CD14-positive monocyte (primary cell): Measurements from ENCODE around the gene EIF4E. TPM values are rescaled to one million over a fixed set of nuclear protein-coding genes. Genes with fewer than 3 reads are reported as not detected.

ENCODE experiments used
- DNase-seq, 3 donors: peaks; one replicate each; pipeline ENCODE4 v3.0.0-alpha.2; 2011 to 2022
- H2AFZ ChIP-seq: 2 replicates; pipeline ENCODE4 v1.6.0; 2012; ENCODE audit warnings: mild to moderate bottlenecking, low read depth, low read length, inconsistent platforms; ENCODE audit not compliant: insufficient read depth, poor library complexity, severe bottlenecking
- H3K27ac ChIP-seq, 2 donors: 1 replicate in 1 of 2; 2 replicates in 1 of 2; pipeline ENCODE4 v1.5.1; 2012 to 2013; ENCODE audit warnings: low read length in 2 of 2, control low read depth in 1 of 2, inconsistent platforms in 1 of 2, low read depth in 1 of 2, mild to moderate bottlenecking in 1 of 2
- H3K27me3 ChIP-seq, 2 donors: one replicate each; pipeline versions ENCODE4 v1.6.0 to v1.6.1; 2011 to 2013; ENCODE audit warnings: low read length in 2 of 2; ENCODE audit not compliant: control insufficient read depth in 2 of 2, insufficient read depth in 2 of 2
- H3K36me3 ChIP-seq, 2 donors: replicated peaks in 1 of 2; 1 replicate in 1 of 2; 2 replicates in 1 of 2; pipeline versions ENCODE4 v1.5.1 to v1.6.1; 2012 to 2013; ENCODE audit warnings: low read length in 2 of 2, control low read depth in 1 of 2, inconsistent platforms in 1 of 2, mild to moderate bottlenecking in 1 of 2; ENCODE audit not compliant: insufficient read depth in 2 of 2, control insufficient read depth in 1 of 2
- H3K4me1 ChIP-seq, 2 donors: 1 replicate in 1 of 2; 2 replicates in 1 of 2; pipeline versions ENCODE4 v1.5.1 to v1.6.1; 2012 to 2013; ENCODE audit warnings: low read length in 2 of 2, control low read depth in 1 of 2, inconsistent platforms in 1 of 2, mild to moderate bottlenecking in 1 of 2, moderate library complexity in 1 of 2; ENCODE audit not compliant: insufficient read depth in 2 of 2, control insufficient read depth in 1 of 2
- H3K4me2 ChIP-seq: replicated peaks from 2 replicates; pipeline ENCODE3; 2012; ENCODE audit warnings: low read length, moderate library complexity, mild to moderate bottlenecking; ENCODE audit not compliant: poor library complexity, severe bottlenecking; ENCODE audit errors: extremely low read depth
- H3K4me3 ChIP-seq, 3 experiments: fragments of 200-600 bp in 1 of 3; sonication (generic) in 1 of 3; replicated peaks in 1 of 3; 1 replicate in 2 of 3; 2 replicates in 1 of 3; pipeline ENCODE4 v1.5.1; 2011 to 2013; ENCODE audit warnings: low read length in 3 of 3, mild to moderate bottlenecking in 3 of 3, control low read depth in 2 of 3, low read depth in 2 of 3, inconsistent platforms in 1 of 3, moderate library complexity in 1 of 3
- H3K79me2 ChIP-seq: 2 replicates; pipeline ENCODE4 v1.6.0; 2012; ENCODE audit warnings: mild to moderate bottlenecking, control low read depth, inconsistent platforms, low read length, moderate library complexity; ENCODE audit not compliant: insufficient read depth
- H3K9ac ChIP-seq: 2 replicates; pipeline ENCODE4 v1.6.0; 2017; ENCODE audit warnings: low read length, mild to moderate bottlenecking; ENCODE audit not compliant: insufficient read depth, poor library complexity, severe bottlenecking
- H3K9me3 ChIP-seq, 2 donors: replicated peaks in 1 of 2; 1 replicate in 1 of 2; 2 replicates in 1 of 2; pipeline versions ENCODE4 v1.5.1 to v1.6.1; 2012 to 2013; ENCODE audit warnings: low read length in 2 of 2, control low read depth in 1 of 2; ENCODE audit not compliant: control insufficient read depth in 1 of 2, insufficient read depth in 1 of 2
- H4K20me1 ChIP-seq: 2 replicates; pipeline ENCODE4 v1.6.0; 2012; ENCODE audit warnings: mild to moderate bottlenecking, low read length, control low read depth, moderate library complexity; ENCODE audit not compliant: insufficient read depth
- H3K27ac Mint-ChIP-seq, 7 donors: one replicate each; pipeline ENCODE4 v1.8.0; 2020; ENCODE audit warnings: mild to moderate bottlenecking in 7 of 7, mixed read lengths in 7 of 7, moderate library complexity in 6 of 7, inconsistent platforms in 2 of 7
- H3K27me3 Mint-ChIP-seq, 3 donors: one replicate each; pipeline ENCODE4 v1.8.0; 2021 to 2022; ENCODE audit warnings: low read depth in 3 of 3, mild to moderate bottlenecking in 3 of 3, mixed read lengths in 3 of 3, moderate library complexity in 3 of 3, inconsistent platforms in 1 of 3
- H3K36me3 Mint-ChIP-seq, 2 donors: one replicate each; pipeline ENCODE4 v1.8.0; 2020; ENCODE audit warnings: mixed read lengths in 2 of 2, inconsistent platforms in 1 of 2, mild to moderate bottlenecking in 1 of 2
- H3K4me1 Mint-ChIP-seq: one replicate; pipeline ENCODE4 v1.8.0; 2020; ENCODE audit warnings: mild to moderate bottlenecking, mixed read lengths
- H3K4me3 Mint-ChIP-seq, 2 donors: one replicate each; pipeline ENCODE4 v1.8.0; 2020; ENCODE audit warnings: mild to moderate bottlenecking in 2 of 2, mixed read lengths in 2 of 2, moderate library complexity in 1 of 2
- H3K9me3 Mint-ChIP-seq, 7 donors: one replicate each; pipeline ENCODE4 v1.8.0; 2020 to 2022; ENCODE audit warnings: mixed read lengths in 7 of 7, mild to moderate bottlenecking in 6 of 7, moderate library complexity in 6 of 7, inconsistent platforms in 2 of 7
- CTCF ChIP-seq: fragments of 200-600 bp; IDR thresholded peaks from one replicate; pipeline ENCODE4 v1.8.0; 2022; ENCODE audit warnings: antibody characterized with exemption, mild to moderate bottlenecking
- WGBS: methylation state at CpG from one replicate; pipeline ENCODE4 v1.1.5; 2013; ENCODE audit warnings: missing lambda C conversion rate; ENCODE audit not compliant: insufficient coverage; 5-methylcytosine and 5-hydroxymethylcytosine counted together
- intact Hi-C, 2 donors: fragments of 100-400 bp; cut with micrococcal nuclease; formaldehyde crosslinking; loops; one replicate each; pipeline versions ENCODE4 v1.15.0 to v1.15.1; 2023
- polyA plus RNA-seq, 3 donors: library from polyadenylated mRNA; depleted of rRNA in 1 of 3; unstranded in 2 of 3; stranded (reverse) in 1 of 3; fragments of 300-500 nt in 2 of 3; fragments of >200 nt in 1 of 3; fragmentation: Illumina TruSeq in 2 of 3; gene quantifications; 1 replicate in 2 of 3; 2 replicates in 1 of 3; pipeline ENCODE4 v1.2.3, GENCODE V29; 2012 to 2021

Gene EIF4E
- polyA plus RNA-seq, 3 donors, result 25.0 to 50.8 (median 48.6) TPM

- TF ChIP-seq CTCF, result no peak
- WGBS, result 90% methylated on average over 2 of the region's 5 CpGs
- Mint-ChIP-seq H3K36me3 (peaks cover 8 to 13% of the 10 kb centered on the region in 2 donors), H3K4me1 (peaks cover 15% of the 10 kb centered on the region), H3K27me3 (no peaks in the 10 kb centered on the region), H3K4me3 (no peak overlapping the region), H3K27ac (peak overlapping the region in 3 of 7 donors; percentile 1 to 56 (median 8)), H3K9me3 (no peaks in the 10 kb centered on the region)
- peaks cover 91% of the 10 kb centered on the region for H4K20me1 ChIP-seq
- no peak overlapping the region for H3K9ac ChIP-seq
- no peak overlapping the region for H3K27ac ChIP-seq
- no peak for DNase-seq
- no peaks in the 10 kb centered on the region for H3K27me3 ChIP-seq
- no peak overlapping the region for H3K4me3 ChIP-seq
- H2AFZ ChIP-seq, result no peak overlapping the region
- no peaks in the 10 kb centered on the region for H3K9me3 ChIP-seq
- H3K4me2 ChIP-seq, result no peak overlapping the region
- peaks cover 100% of the 10 kb centered on the region for H3K79me2 ChIP-seq
- H3K36me3 ChIP-seq, result peaks cover 0 to 5% of the 10 kb centered on the region in 2 donors
- H3K4me1 ChIP-seq, result no peaks in the 10 kb centered on the region
- intact Hi-C loops, result no loop called here
Measured at GRCh38 chr4:98909646-98910401, 19.1 kb downstream of the EIF4E start.

GRCh38 chr4:98908703-98909262, 20.1 kb downstream of the EIF4E start:
- WGBS, result no CpG with 5 or more reads among the region's 2 CpGs
- H3K4me1 Mint-ChIP-seq, result peaks cover 20% of the 10 kb centered on the region
- H3K27ac ChIP-seq, result peak overlapping the region in 1 of 2 donors; percentile 2
- DNase-seq, result no peak
- no peak overlapping the region for H3K4me3 ChIP-seq
- H3K9ac ChIP-seq, result no peak overlapping the region
- H3K9me3 Mint-ChIP-seq, result no peaks in the 10 kb centered on the region
- H3K27me3 Mint-ChIP-seq, result no peaks in the 10 kb centered on the region
- H3K4me3 Mint-ChIP-seq, result no peak overlapping the region
- H3K9me3 ChIP-seq, result no peaks in the 10 kb centered on the region
- TF ChIP-seq CTCF, result no peak
- H3K36me3 ChIP-seq, result peaks cover 0 to 5% of the 10 kb centered on the region in 2 donors
- H4K20me1 ChIP-seq, result peaks cover 93% of the 10 kb centered on the region
- peak overlapping the region in 1 of 7 donors; percentile 52 for H3K27ac Mint-ChIP-seq
- H2AFZ ChIP-seq, result no peak overlapping the region
- H3K79me2 ChIP-seq, result peaks cover 100% of the 10 kb centered on the region
- H3K27me3 ChIP-seq, result no peaks in the 10 kb centered on the region
- no peaks in the 10 kb centered on the region for H3K4me1 ChIP-seq
- intact Hi-C loops, result no loop called here
- H3K36me3 Mint-ChIP-seq, result peaks cover 8 to 13% of the 10 kb centered on the region in 2 donors
- no peak overlapping the region for H3K4me2 ChIP-seq
